Esophagus mucosa (tissue), 1 donor: ENCODE data around the gene GOLM1. TPM values are rescaled to one million over a fixed set of nuclear protein-coding genes. Genes with fewer than 3 reads are reported as not detected.

Experiments used
- ATAC-seq: fragments of 200-7000 bp; cut with Tn5 transposase; one replicate; pipeline ENCODE4 v1.9.1; 2020
- total RNA-seq: library from RNA; stranded (reverse); gene quantifications from one replicate; pipeline ENCODE4 v1.2.4, GENCODE V29; 2023
- donor health status: DM: yes; HTN: yes; CAD: no.

The GOLM1 gene
- total RNA-seq, 1 donor from 2014 or later, result 3.7 TPM

DNA sequence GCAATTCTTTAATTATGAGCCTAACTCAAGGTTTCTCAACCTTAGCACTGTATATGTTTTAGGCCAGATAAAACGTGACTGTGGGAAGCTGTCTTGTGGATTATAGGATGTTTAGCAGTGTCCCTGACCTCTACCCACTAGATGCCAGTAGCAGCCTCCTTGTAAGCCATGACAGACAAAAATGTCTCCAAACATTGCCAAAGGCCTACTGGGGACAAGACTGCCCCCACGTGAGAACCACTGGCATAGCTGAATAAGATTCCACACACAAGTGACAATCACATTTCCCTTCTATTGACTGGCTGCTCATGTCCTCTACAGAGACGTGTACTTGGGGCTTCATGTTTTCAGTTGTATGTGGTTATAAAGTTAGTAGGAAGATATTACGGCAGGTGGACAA lies 55.4 kb downstream of the GOLM1 start:
- no peak for ATAC-seq

DNA sequence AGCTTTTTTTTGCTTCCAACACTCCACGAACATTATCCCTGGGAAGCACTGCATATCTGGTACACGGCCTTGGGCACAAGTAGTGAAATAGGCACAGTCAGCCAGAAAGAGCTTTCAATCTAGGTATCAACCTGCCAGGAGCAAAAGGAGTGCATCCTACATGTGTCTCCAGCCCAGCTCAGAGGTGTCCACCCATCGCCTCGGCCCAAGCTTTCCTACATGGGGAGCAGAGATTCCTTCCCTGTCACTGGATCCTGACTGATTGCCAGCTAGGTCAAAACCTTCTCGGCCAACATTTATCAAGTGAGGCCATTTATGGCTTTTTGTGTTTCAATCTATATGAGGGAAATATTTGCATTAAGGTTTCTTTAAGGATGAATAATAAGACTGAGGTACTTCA lies 55.8 kb downstream of the GOLM1 start:
- ATAC-seq, result no peak

DNA sequence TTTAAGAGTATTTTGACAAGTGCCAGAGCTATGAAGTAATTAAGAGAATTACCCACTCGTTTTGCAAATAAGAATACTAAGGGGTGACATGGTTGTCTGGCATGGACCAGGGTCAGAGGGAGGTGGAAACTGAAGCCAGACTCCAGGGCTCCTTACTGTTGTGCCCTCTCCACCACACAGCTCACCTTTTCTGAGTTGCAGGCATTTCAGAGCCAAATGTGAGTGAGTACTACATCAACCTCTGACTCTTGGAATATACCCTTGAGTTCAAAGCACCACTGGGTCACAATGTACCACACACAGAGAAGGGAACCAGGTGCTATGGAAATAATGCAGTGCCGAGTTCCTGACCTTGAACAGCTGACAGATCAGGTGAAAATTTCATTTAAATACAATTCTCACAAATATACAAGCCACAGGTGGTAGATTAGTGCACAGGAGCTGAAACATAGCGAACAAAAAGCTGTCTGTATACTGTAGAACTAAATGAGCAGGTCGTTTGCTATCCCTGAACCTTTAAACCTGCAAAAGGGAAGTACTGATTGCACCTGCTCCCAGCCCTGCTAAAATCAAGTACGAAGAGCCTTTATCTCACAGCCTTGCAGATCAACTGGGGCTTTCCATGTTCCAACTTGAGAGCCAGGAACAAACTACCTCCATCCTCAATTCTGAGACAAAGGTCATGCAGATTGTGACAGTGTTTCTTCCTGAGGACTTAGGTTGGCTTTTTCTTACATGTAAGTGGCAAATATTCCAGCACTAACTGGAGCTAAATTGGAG lies 57.0 kb downstream of the GOLM1 start:
- no peak for ATAC-seq

GRCh38 chr9:86041311-86041741 lies 58.0 kb downstream of the GOLM1 start:
- no peak for ATAC-seq

- no peak for ATAC-seq
Observed at GRCh38 chr9:86040861-86041155, 58.5 kb downstream of the GOLM1 start.

- no peak for ATAC-seq
Observed at GRCh38 chr9:86039991-86040860, 59.1 kb downstream of the GOLM1 start.

DNA sequence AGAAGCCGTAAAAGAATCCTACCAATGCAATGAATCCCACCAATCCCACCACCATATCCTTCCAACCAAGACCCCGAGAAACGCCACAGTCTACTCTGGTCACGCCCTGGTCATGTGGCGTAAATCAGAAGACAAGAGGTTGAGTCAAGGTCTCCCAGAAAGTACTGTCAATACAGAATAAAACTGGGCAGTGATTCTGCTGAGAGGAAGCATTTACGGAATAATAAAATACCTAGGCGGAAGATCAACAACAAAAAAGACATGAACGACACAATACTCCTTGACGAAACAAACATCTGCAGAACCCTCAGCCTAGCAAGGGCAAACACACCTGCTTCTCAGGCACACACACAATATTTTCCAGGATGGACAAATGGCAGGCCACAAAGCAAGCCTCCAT lies 62.8 kb downstream of the GOLM1 start:
- no peak for ATAC-seq

DNA sequence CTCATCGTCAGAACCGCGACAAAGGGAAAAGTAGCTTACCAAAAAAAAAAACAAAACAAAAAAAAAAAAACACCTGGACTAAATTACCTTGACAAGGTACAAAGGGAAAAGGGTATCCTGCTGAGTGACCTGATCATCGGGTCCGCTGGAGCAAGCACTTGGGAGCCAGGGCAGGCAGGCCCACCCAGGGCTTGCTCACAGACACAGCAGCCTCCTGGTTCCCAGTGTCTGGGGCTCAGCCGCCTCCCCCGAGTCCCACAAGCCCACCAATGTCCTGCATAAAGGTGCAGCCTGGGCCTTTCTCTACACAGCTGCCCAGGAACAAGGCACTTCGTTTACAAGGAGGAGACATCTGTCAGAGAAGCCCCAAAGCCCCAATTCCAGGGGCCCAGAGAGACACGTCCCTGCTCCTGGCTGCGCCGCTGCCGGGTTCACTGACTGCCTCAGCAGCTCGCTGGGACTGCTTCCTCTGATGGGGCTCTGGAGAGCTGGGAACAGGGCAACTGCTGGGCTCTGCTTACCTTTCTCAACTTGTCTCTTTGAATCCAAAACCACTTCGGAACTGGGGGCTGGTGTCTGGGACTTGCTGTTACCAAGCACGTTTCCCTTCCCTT lies 63.4 kb downstream of the GOLM1 start:
- ATAC-seq, result no peak

DNA sequence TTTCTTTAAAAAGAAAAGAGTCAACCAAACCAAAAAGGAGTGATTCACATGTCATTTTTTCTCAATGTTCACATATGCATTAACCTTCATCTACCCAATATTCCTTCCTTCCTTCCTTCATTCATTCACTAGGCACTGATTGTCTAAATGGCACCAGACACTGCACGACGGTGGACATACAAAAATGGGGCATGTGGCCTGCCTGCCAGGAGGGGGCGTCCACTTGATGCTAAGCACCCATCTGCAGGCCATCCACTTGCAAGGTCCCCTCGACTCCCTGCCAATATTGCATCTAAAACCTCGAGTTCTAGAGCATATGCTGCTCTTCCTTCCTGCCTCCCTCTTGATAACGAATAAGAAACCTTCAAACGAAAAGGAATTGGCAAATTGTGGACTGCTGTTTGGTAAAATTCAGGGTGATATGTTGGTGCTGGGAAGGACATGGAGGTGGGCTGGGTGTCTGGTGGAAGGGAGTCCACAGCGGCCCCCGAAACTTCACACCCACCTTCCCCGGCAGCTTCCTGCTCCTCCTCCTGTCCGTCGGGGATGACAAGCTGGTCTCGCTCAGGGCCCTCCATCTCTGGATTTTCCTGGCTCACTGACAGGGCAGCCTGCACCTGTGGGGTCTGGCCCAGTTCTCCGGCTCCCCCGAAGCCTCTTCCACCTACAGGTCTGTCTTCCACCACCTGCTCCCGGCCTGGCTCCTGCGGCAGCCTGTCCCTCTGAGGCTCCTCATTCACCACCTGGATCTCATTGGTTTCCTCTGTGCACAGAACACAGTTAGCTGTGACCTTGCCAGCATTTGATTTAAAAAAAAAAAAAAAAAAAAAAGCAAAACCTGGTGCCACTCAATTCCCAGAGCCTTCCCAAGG lies 64.3 kb downstream of the GOLM1 start:
- ATAC-seq, result no peak

DNA sequence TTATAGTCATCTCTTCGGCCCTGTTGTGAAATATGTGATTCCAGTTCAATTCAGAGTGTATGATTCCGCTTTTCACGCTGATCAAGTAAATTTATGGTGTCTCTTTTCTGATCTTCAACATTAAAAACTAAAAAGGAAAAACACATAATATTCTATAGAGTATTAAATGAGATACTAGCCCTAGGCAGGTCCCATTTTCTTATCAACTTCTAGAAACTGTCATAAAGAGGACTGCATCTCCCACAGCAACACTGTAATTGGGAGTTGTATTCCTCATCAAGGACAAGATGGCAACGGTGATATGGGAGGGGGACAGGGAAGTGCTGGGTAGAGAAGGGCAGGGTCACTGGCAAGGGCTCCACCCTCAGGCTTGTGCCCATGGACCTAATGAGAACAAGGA lies 71.6 kb downstream of the GOLM1 start:
- ATAC-seq, result no peak

DNA sequence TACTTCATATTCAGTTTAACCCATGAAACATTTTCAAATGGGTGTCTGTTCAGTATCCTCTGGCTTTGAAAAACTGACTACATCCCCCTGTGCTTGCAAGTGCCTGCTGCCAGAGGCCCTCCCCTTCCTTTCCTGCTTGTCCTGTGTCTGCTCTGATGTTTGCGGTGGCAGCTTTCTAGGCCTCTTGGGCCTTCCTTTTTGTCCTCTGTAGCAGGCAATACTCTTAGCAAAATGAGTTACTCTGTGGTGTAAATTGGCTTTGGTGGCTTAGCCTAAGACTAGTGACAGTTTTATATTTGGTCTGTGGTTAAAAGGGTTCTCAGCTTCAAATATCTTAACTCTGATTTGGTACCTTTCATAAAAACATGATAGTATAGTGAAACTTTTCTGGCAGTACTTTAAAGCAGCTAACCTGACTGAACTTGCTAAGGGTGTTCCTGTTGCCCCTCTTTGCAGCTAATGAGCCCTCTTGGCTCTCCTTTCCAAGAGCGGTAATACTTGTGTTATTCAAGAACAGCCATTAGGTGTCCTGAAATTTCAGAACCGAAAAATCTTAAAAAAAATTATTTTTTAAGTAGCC lies 76.6 kb downstream of the GOLM1 start:
- ATAC-seq, result no peak

GRCh38 chr9:86021166-86021565 lies 78.2 kb downstream of the GOLM1 start:
- no peak for ATAC-seq

GRCh38 chr9:86020731-86021130 lies 78.6 kb downstream of the GOLM1 start:
- no peak for ATAC-seq

- no peak for ATAC-seq
Observed at GRCh38 chr9:86009133-86009532, 90.2 kb downstream of the GOLM1 start.

- no peak for ATAC-seq
Observed at GRCh38 chr9:86005253-86005775, 94.0 kb downstream of the GOLM1 start.

- no peak for ATAC-seq
Observed at GRCh38 chr9:85995599-85995998, 103.8 kb downstream of the GOLM1 start.

DNA sequence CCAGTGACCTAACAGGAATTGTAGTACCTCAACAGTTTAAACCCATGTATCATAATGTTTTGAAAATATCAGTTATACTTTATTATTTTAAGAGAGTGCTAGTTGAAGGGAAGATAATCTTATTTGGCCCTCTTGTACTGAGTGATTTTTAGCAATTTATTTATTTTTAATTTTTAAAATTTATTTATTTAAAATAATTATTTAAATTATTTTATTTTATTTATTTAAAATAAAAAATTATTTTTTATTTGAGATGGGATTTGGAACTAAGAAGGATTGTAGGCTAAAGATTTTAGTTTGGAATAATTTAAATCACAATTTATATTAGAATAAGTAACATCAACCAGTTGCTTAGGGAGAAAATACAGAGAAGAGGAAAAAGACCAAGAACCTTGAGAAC lies 104.3 kb downstream of the GOLM1 start:
- no peak for ATAC-seq

GRCh38 chr9:85994191-85994590 lies 105.2 kb downstream of the GOLM1 start:
- no peak for ATAC-seq

GRCh38 chr9:85987236-85987635 lies 112.1 kb downstream of the GOLM1 start:
- no peak for ATAC-seq

GRCh38 chr9:85984457-85984856 lies 114.9 kb downstream of the GOLM1 start:
- no peak for ATAC-seq

- no peak for ATAC-seq
Observed at GRCh38 chr9:85981369-85981768, 118.0 kb downstream of the GOLM1 start.

- no peak for ATAC-seq
Observed at GRCh38 chr9:85978496-85978895, 120.9 kb downstream of the GOLM1 start.
